OCI-LY7 (cell line): ENCODE data around the gene FGF2.

Experiments used
- CTCF ChIP-seq: fragments of 200-600 bp; sonication (generic); conservative IDR thresholded peaks from 2 replicates; pipeline ENCODE4 v1.5.1; 2014; ENCODE audit warnings: mild to moderate bottlenecking, antibody characterized with exemption, low read length, moderate library complexity, mixed read lengths
- EZH2phosphoT487 ChIP-seq: fragments of 200-600 bp; sonication (generic); IDR thresholded peaks from 2 replicates; pipeline ENCODE4 v1.6.1; 2018; ENCODE audit warnings: low read depth, borderline replicate concordance, mild to moderate bottlenecking, mixed run types, antibody characterized with exemption, low read length, moderate library complexity, mixed read lengths

- TF ChIP-seq CTCF (no peak), EZH2phosphoT487 (no peak)
These were observed 95.6 kb downstream of the FGF2 start, which contains the start of gene NUDT6 for GRCh38 chr4:122921971-122922876.
